Nephron (organoid): ENCODE results near the gene C8A.

Experiments used
- H3K27ac Mint-ChIP-seq, 3 experiments: 2 replicates each; pipeline ENCODE4 v1.8.0; 2020; ENCODE audit warnings: mixed read lengths in 3 of 3, mild to moderate bottlenecking in 2 of 3, moderate library complexity in 1 of 3
- H3K27me3 Mint-ChIP-seq: 2 replicates; pipeline ENCODE4 v1.8.0; 2021; ENCODE audit warnings: low read depth, mild to moderate bottlenecking, moderate library complexity, mixed read lengths
- H3K36me3 Mint-ChIP-seq: 2 replicates; pipeline ENCODE4 v1.8.0; 2020; ENCODE audit warnings: low read depth, mixed read lengths
- H3K4me1 Mint-ChIP-seq: 2 replicates; pipeline ENCODE4 v1.8.0; 2020; ENCODE audit warnings: mixed read lengths
- H3K4me3 Mint-ChIP-seq, 3 experiments: 2 replicates each; pipeline ENCODE4 v1.8.0; 2020; ENCODE audit warnings: mild to moderate bottlenecking in 3 of 3, mixed read lengths in 3 of 3, moderate library complexity in 2 of 3
- H3K9me3 Mint-ChIP-seq: 2 replicates; pipeline ENCODE4 v1.8.0; 2020; ENCODE audit warnings: mixed read lengths
- CTCF ChIP-seq, 3 experiments: fragments of 200-600 bp; sonication (generic); IDR thresholded peaks; one replicate each; pipeline ENCODE4 v1.5.0; 2021; ENCODE audit warnings: antibody characterized with exemption in 3 of 3; ENCODE audit not compliant: unreplicated experiment in 3 of 3

Gene C8A

GRCh38 chr1:56894014-56894413 is 39.4 kb downstream of the C8A start:
- Mint-ChIP-seq H3K4me3 (no peak overlapping the region), H3K9me3 (no peaks in the 10 kb centered on the region), H3K4me1 (no peaks in the 10 kb centered on the region), H3K27me3 (no peaks in the 10 kb centered on the region), H3K27ac (no peak overlapping the region), H3K36me3 (no peaks in the 10 kb centered on the region)
- no peak for TF ChIP-seq CTCF (IDR thresholded peaks at IDR 0.05; ENCODE audit: unreplicated experiment in 3 of 3)

DNA sequence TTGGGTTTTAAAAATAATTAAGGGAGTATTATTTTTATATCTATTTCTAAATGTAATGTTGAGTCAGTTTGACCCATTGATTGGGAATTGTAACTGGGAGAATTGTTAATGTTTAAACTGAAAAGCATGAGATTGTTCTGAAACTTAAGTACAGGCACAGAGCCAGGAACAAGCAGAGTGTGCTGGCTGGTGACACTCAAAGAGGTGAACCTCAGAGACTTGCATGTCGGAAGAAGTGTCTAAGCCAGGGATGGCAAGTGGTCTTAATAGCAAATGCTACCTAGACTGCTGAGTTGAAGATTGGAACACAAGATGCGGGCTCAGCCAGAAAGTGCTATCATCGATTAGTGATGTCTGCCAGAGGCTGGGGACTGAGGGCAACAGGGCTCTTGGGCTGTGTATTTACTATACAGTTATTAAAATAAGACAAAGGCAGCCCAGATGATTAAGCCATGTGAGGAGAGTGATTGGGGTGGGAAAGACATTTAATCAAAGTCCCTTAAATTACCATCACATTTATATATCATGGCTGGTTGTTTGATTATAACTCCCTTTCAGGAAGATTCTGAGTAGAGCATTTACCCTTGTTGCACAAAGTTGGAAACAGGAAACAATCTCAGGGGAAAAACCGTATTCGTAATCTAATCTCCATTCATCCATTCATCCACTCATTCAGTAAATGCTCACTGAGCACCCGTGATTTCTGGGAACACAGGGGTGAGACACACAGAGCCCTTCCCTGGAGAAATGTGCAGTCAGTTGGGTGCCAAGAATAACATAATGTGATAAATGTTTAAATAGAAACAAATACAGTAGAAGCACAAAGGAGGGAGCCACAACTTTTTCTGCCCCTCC is 42.8 kb downstream of the C8A start:
- H3K4me3 Mint-ChIP-seq, result no peak overlapping the region
- H3K9me3 Mint-ChIP-seq, result no peaks in the 10 kb centered on the region
- H3K36me3 Mint-ChIP-seq, result no peaks in the 10 kb centered on the region
- no peak for TF ChIP-seq CTCF (IDR thresholded peaks at IDR 0.05; ENCODE audit: unreplicated experiment in 3 of 3)
- peak overlapping the region in 2 of 3 experiments; percentile 52 to 61 for H3K27ac Mint-ChIP-seq
- H3K4me1 Mint-ChIP-seq, result no peaks in the 10 kb centered on the region
- H3K27me3 Mint-ChIP-seq, result peaks cover 16% of the 10 kb centered on the region

- H3K4me1 Mint-ChIP-seq, result no peaks in the 10 kb centered on the region
- no peaks in the 10 kb centered on the region for H3K36me3 Mint-ChIP-seq
- no peak overlapping the region for H3K4me3 Mint-ChIP-seq
- H3K27ac Mint-ChIP-seq, result peak overlapping the region in 2 of 3 experiments; percentile 52 to 61
- H3K9me3 Mint-ChIP-seq, result no peaks in the 10 kb centered on the region
- TF ChIP-seq CTCF (IDR thresholded peaks at IDR 0.05; ENCODE audit: unreplicated experiment in 3 of 3), result no peak
- peaks cover 20% of the 10 kb centered on the region for H3K27me3 Mint-ChIP-seq
Observed at GRCh38 chr1:56898005-56898373, 43.4 kb downstream of the C8A start.

- no peak for TF ChIP-seq CTCF (IDR thresholded peaks at IDR 0.05; ENCODE audit: unreplicated experiment in 3 of 3)
- Mint-ChIP-seq H3K4me3 (no peak overlapping the region), H3K9me3 (no peaks in the 10 kb centered on the region), H3K36me3 (no peaks in the 10 kb centered on the region), H3K27ac (no peak overlapping the region), H3K27me3 (peaks cover 23% of the 10 kb centered on the region), H3K4me1 (no peaks in the 10 kb centered on the region)
Observed at GRCh38 chr1:56898879-56899278, 44.3 kb downstream of the C8A start.

DNA sequence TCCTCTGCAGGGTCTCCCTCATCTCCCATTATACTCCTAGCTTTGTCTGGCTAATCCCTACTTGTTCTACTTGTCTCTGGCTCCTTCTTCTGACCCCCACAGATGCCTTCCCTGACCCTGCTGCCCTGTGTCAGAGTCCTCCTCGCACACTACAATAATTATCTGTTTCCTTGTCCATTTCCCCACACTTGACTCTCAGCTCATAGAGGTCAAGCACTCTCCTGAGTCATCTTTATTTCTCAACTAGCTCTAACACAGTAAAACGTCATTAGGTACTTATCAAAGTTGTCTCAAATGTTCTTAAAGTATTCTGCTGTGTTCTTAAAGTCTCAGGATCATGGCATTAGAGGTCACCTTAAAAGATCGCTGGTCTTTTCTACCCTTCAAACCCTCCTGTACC is 47.1 kb downstream of the C8A start:
- H3K4me1 Mint-ChIP-seq, result no peaks in the 10 kb centered on the region
- H3K4me3 Mint-ChIP-seq, result no peak overlapping the region
- H3K9me3 Mint-ChIP-seq, result peaks cover 3% of the 10 kb centered on the region
- H3K27ac Mint-ChIP-seq, result no peak overlapping the region
- no peak for TF ChIP-seq CTCF (IDR thresholded peaks at IDR 0.05; ENCODE audit: unreplicated experiment in 3 of 3)
- H3K27me3 Mint-ChIP-seq, result peaks cover 29% of the 10 kb centered on the region
- no peaks in the 10 kb centered on the region for H3K36me3 Mint-ChIP-seq

DNA sequence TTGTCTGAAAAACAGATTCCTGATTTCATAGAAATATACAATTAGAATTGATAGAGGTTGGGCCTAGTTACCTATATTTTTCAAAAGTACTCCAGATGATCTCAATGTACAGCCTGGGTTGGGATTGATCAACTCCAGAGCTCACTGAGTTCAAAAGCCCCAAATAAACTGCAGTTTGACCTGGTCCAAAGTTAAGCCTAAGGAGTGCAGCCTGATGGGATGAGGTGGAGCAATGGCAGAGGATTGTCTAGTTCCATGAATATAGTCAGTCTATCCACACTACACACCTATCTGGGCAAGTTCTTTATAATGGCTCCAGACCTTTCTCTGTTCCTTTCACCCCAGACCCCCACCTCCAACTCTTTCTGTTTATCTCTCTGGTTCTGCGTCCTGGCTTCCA is 49.2 kb downstream of the C8A start:
- Mint-ChIP-seq H3K36me3 (no peaks in the 10 kb centered on the region), H3K27ac (no peak overlapping the region), H3K4me3 (no peak overlapping the region), H3K4me1 (no peaks in the 10 kb centered on the region), H3K9me3 (peaks cover 3% of the 10 kb centered on the region), H3K27me3 (peaks cover 38% of the 10 kb centered on the region)
- no peak for TF ChIP-seq CTCF (IDR thresholded peaks at IDR 0.05; ENCODE audit: unreplicated experiment in 3 of 3)
